Measurements from ENCODE around the gene FMNL1.
"Not testable (repeated sequence)": the region's sequence is repeated elsewhere in the genome, so short reads cannot be mapped to it uniquely, and the experiment has no call there.

FMNL1 gene

DNA sequence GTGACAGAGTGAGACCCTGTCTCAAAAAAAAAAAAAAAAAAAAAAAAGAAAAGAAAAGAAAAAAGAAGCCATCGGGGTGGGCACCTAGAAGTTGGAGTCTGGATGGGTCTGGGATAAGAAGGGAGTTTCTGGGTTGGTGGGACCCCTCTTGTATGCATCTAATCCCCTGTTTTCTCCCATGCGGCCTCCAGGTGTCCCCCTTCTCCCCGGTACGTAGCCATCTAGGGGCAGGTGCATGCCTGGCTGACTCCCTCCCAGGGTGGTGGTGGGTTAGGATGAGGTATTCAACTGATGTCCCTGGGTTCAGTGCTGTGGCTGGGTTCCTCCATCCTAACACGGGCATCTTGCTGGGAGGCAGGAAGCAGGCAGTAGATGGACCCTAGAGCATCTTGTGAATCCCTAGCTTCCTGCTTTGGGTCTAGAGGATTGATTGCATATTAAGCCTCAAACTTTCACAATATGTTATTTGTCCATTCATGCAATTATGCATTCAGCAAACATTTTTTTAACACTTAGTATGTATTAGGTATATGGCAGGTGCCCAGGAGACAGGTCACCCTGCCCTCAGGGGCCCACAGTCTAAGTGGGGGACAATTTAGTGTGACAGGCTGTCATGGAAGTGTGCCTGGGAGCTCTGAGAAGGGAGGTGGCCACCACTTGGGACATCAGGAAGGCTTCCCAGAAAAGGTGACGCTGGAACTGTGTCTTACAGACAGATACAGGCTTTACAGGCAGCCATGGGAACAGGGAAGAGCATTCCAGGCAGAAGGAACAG is 13.1 kb downstream of the FMNL1 start:
- no peak for DNase-seq (ENCODE audit: low read depth in 2 of 2)

DNA sequence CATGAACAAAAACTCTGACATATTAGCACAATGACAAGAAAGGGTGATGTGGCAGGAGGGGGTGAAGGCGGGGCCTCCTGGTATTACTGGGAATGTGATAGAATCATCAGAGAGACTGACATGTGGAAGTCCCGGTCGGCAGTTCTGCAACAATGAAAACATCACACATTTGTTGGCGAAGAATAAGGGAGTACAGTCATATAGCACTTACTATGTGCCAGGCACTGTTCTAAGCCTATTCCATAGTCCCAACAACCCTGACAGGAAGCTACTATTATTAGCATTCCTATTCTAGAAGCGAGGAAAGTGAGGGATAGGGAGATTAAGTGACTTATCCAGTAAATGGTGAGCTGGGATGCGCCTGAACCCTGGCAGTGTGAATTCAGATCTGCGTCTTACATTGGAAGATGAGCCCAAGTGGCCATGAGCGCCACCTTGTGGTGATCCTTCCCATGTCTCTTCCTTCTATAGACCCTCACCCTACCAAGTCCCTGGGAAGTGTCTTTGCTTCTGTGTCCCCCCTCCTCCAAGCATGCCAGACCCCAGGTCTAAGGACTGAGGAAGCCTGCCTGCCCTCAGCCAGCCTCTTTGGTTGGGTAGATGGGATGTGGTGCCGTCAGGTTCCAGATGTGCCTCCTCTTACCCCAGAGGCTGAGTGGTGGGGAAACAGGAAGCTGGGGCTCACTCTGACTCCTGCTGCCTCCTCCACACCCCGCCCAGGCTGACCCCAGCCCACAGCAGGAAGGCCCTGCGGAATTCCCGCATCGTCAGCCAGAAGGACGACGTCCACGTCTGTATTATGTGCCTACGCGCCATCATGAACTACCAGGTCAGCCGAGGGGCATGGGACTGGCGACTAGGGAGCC is 14.0 kb downstream of the FMNL1 start:
- peak in 1 of 2 donors; percentile 75 for DNase-seq (ENCODE audit: low read depth in 2 of 2)

DNA sequence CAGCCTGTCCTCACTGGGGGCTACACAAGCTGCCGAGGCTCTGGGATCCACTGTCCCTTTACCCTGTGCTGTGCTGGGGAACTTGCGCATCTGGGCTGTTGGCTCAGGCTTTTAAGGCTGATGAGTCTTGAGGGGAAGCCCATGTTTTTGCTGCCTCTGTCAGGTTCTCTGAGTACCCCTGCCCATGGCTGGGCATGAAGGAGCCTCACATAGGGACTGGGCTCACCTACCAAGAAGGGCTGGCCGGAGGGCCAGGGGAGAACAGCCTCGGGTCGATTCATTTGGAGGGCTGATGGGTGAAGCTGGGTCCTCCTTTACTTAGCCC is 14.6 kb downstream of the FMNL1 start:
- DNase-seq (ENCODE audit: low read depth in 2 of 2), result no peak

DNA sequence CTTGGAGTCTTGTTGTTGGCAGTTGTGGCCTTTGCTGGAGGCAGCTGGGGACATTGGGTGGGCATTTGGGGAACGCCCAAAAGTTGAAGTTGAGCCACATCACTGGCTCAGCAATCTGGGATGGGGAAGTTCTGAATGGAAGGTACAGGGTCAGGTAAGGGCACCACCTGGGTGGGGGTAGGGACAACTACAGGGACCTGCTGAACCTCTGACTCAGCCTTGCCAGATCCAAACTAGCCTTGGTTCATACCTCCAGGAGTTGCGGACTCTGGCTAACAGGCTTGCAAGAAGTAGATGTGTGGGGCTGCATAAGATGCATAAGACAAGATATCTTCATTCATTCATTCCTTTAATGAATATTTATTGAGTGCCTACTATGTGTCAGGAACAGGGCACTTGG is 16.0 kb downstream of the FMNL1 start:
- no peak for DNase-seq (ENCODE audit: low read depth in 2 of 2)

DNA sequence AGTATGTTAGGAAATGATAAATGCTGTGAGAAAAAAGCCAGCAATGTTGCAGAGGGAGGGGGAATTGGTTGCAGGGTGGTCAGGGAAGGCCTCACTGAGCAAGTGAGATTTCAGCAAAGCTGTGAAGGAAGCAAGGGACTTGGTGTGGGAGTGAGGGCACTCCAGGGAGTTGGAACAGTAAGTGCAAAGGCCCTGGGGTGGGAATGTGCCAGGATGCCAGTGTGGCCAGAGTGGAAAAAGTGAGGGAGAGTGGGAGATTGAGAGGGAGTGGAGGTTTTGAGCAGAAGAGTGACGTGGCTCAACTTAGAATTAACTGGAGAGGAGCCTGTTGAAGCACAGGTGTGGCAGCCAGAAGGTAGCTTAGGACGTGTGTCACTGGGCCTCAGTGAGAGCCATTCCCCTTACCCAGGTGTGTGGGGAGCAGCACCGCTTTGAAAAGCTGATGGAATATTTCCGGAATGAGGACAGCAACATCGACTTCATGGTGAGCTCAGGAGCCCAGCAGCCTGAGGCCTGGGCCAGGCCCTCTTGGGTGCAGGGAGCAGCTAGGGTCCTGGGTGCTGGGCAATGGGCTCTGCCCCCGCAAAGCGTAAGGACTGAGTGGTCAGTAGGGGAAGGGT is 16.6 kb downstream of the FMNL1 start:
- DNase-seq (ENCODE audit: low read depth in 2 of 2), result no peak

DNA sequence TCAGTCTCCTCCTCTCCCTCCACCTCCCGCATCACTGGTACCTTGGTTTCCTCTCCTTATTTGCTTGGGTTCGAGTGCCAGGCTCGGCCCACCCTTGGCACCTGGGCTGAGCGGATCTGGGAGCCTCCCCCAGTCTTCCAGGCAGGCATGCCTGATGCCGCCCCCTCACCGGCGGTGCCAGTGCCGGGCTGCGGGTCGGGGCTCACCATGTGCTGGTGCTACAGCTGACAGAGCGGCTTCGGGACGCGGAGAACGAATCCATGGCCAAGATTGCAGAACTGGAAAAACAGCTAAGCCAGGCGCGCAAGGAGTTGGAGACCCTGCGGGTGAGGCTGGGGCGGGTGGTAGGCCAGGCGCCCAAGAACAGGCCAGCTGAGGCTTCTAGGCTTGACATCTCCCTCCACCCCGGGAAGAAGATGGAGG is 19.2 kb downstream of the FMNL1 start:
- DNase-seq (ENCODE audit: low read depth in 2 of 2), result no peak

DNA sequence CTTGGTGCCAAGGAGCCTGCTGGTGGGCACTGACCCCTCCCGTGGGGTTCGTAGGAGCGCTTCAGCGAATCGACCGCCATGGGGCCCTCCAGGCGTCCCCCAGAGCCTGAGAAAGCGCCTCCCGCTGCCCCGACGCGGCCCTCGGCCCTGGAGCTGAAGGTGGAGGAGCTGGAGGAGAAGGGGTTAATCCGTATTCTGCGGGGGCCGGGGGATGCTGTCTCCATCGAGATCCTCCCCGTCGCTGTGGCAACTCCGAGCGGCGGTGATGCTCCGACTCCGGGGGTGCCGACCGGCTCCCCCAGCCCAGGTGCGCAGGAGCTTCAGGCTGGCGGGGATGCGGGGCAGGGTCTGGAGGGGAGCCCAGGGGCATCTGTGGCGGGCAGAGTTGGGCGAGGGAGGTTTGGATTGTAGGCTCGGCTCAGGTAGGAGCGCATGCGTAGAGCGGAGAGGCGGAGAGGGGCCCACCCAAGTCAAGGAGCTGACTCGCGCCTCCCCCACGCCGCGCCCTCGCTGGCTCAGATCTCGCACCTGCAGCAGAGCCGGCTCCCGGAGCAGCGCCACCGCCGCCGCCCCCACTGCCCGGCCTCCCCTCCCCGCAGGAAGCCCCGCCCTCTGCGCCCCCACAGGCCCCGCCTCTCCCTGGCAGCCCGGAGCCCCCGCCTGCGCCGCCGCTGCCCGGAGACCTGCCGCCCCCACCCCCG is 19.8 kb downstream of the FMNL1 start:
- DNase-seq (ENCODE audit: low read depth in 2 of 2), result no peak

DNA sequence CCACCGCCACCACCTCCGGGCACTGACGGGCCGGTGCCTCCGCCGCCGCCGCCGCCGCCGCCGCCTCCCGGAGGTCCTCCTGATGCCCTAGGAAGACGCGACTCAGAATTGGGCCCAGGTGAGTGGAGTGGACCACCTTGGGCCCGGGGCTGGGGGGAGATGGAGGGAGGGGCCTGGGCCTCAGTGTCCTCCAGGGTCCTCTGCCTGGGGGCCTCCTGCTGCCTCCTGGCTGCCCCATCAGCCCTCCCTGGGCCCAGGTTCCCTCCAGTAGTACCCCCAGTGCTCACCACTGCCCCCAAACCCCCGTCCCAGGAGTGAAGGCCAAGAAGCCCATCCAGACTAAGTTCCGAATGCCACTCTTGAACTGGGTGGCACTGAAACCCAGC is 20.3 kb downstream of the FMNL1 start:
- DNase-seq (ENCODE audit: low read depth in 2 of 2), result no peak

DNA sequence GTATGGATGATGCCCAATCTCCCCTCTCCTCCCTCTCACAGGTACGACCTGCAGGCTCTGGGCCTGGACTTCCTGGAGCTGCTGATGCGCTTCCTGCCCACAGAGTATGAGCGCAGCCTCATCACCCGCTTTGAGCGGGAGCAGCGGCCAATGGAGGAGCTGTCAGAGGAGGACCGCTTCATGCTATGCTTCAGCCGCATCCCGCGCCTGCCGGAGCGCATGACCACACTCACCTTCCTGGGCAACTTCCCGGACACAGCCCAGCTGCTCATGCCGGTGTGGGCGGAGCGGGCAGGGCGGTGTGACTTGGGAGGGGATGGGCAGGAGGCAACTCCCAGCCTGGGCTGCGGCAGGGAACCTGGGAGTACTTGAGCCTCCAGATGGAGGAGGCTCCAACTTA is 22.1 kb downstream of the FMNL1 start:
- no peak for DNase-seq (ENCODE audit: low read depth in 2 of 2)

DNA sequence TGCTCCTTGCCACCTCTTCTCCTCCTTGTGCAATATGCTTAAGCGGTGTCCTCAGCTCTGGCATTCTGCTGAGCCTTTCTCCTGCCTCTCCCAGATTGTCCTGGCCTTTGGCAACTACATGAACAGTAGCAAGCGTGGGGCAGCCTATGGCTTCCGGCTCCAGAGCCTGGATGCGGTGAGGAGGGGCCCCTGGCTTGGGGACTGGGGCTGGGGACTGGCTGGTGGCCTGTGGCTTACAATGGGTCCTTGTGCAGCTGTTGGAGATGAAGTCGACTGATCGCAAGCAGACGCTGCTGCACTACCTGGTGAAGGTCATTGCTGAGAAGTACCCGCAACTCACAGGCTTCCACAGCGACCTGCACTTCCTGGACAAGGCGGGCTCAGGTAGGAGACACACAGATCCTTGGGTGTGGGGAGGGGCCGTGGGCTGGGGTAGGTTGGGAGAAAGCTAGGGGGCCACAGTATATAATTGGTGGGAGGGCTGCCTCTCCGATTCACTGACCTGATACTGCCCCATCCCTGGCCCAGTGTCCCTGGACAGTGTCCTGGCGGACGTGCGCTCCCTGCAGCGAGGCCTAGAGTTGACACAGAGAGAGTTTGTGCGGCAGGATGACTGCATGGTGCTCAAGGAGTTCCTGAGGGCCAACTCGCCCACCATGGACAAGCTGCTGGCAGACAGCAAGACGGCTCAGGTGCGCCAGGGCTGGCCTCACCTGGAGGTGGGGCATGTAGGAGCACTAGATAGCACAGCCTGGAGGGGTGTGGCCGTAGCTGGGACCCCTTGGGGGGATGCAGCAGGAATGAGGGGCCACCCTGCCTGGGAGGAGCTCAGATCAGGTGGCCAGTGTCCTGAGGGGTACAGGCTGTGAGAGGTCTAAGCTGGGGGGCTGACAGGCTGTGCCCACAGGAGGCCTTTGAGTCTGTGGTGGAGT is 23.3 kb downstream of the FMNL1 start:
- DNase-seq (ENCODE audit: low read depth in 2 of 2), result no peak

DNA sequence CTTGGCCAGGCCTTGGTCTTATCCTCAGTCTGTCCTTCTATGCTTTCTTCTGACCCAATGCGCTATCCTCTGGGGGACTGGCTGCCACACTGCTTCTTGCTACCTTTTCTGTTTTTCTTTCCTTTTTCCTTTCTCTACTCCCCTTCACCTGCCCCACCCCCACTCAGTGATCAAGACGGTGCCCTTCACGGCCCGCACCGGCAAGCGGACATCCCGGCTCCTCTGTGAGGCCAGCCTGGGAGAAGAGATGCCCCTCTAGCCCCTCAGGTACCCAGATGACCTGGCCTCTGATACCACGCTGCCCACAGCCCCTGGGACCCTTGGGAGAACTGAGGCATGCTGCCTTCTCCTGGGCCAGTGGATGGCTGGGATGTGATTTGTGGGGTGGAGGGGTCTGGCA is 24.7 kb downstream of the FMNL1 start:
- DNase-seq (ENCODE audit: low read depth in 2 of 2), result no peak

DNA sequence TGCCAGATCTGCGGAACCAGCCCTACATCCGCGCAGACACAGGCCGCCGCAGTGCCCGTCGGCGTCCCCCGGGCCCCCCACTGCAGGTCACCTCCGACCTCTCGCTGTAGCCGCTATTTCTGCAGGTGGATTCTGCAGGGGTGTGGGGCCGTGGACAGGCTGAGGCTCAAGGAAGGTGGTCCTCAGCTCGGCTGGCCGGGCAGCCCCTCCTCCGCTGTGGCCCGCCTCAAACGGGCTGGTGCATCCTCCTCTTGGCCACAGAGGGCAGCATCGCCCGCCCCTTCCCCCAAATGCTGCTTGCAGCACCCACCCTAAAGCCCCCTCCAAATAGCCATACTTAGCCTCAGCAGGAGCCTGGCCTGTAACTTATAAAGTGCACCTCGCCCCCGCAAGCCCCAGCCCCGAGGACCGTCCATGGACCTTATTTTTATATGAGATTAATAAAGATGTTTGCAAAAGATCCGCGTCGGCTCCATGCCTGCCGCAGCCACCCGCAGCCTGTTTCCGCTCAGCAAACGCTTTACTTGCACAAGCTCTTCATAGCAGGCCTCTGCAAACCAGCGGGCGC is 25.3 kb downstream of the FMNL1 start:
- no peak for DNase-seq (ENCODE audit: low read depth in 2 of 2)

DNA sequence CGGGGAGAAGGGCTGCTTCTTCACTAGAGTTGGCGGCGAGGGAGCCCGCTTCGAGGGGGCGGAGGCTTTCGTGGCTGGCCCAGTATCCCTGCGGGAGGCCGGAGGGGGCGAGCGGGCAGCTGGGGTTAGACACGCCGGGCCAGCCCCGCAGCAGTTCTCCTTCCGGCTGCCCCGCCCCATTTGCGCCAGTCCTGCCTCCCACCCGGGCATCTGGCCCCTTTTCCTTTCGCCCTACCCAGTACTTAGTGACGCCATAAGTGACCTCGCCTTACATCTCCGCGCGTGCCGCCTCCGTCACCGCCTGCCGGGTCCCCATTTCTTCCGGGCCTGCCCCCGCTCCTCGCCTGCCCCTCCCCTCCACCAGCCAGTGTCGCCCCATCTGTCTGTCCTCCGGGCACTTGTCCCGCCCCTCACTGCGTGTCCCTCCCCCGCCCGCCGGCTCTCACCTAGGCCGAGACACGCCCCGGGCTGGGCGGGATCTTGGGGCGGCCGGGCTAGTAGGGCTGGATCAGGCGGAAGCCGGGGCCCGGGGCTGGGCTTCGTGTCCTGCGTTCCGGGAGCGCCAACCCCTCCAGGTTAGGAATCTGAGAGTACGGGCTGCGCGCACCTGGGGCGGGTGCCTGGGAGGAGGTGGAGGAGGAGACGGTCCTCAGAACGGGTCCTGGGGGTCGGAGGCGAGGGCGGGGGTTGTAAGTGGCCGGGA is 25.9 kb downstream of the FMNL1 start:
- DNase-seq (ENCODE audit: low read depth in 2 of 2), result peak; percentile 96 to 99

DNA sequence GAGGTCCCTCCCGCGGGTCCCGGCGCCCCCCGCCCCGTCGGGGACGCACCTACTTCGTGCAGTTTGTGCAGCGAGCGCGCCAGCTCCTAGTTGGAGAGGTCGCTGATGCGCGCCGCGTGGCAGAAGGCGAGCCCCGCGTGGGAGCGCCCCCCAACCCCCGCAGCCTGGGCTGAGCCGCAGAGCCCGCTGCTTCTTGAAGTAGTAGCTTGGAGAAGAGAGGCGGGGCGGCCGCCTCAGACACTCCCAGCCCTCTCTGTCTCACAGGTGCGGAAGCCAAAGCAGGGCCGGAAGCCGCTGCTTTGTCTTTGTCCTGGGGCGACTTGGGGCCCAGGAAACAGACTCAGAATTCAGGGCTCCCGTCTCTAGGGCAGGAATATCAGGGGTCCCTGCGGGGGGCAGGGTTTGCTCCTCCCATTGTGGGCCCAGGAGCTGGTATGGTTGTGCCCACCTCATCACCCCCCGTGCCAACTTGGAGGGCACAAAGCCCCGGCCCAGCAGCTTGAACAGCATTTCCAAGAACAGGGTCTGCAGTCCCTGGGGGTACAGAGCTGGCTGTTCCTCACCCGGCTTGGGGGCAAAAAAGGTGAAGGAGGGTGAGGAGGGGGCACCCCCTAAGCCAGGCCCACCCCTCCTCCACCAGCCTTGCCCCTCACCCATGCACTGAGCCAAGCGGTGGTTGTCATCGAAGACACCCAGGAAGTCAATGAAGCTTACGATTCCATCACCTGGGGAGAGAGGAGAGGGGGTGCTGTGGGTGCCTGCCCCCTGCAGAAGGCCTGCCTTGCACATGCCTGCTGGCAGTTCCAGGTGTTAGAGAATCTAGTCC is 26.7 kb downstream of the FMNL1 start:
- peak; percentile 69 to 73 for DNase-seq (ENCODE audit: low read depth in 2 of 2)

DNA sequence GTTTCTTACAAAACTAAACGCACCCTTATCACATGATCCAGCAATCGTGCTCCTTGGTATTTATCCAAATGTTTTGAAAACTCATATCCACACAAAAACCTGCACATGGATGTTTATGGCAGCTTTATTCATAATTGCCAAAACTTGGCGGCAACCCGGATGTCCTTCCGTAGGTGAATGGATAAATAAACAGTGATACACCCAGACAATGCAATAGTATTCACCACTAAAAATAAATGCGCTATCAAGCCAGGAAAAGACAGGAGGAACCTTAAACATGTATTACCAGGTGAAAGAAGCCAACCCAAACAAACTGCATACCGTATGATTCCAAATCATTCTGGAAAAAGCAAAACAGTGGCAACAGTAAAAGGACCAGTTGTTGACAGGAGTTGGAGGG is 30.2 kb downstream of the FMNL1 start:
- no peak for DNase-seq (ENCODE audit: low read depth in 2 of 2)

DNA sequence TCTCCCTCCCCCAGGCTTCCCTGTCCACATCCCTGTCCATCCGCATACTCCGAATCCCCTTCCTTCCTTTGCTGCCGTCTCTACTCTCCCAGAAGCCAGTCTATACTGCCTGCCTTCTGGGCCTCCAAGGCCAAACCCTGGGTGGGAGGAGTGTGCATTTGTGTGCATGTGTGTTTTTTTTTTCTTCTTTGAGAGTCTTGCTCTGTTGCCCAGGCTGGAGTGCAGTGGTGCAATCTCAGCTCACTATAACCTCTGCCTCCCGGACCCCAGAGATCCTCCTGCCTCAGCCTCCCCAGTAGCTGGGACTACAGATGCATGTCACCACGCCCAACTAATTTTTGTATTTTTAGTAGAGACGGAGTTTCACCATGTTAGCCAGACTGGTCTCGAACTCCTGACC is 31.6 kb downstream of the FMNL1 start:
- DNase-seq (ENCODE audit: low read depth in 2 of 2), result not testable (repeated sequence)

DNA sequence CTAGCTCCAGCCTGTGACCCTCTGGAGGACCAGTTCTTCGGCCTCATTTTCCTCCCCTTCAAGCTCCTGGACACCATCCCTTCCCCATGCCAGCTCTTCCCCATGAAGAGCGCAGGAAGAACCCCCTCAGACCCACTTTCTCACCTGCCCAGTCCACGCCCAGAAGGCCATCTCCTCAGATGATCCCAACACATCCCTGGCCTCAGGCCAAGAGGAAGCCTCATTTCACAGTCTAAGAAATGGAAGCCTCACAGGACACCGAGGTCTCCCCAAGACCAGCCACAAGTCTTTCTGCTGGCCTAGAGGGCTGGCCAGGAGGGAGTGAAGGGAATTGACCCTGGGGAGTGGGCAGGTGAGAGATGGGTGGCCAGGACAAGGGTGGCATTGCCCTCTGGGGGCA is 32.2 kb downstream of the FMNL1 start:
- DNase-seq (ENCODE audit: low read depth in 2 of 2), result no peak

DNA sequence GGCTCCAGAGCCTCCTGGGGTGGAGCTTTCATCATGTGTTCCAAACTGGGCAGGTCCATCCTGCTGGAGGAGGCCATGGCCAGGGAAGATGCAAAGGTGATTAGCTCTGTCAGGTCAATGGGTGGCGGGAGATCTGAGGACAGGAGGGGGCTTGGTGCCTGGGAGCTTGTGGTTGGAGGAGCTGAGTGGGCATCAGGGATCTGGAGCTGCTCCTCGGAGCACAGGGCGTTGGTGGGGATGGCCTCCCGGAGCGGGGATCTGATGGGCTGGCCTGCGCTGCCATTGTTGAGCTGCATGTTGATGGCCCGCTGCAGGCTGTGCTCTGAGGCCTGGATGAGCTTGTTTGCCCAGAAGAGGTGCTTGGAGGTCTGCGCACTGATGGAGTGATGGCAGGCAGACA is 33.7 kb downstream of the FMNL1 start:
- no peak for DNase-seq (ENCODE audit: low read depth in 2 of 2)

All from stimulated activated CD4-positive, alpha-beta T cell treated with anti-CD3 and anti-CD28 coated beads, Interleukin-15, amount 100 ng/mL, for 48 hours (primary cell).